Choroid plexus epithelial cell (primary cell): ENCODE data around the gene ETHE1.

Experiments
- DNase-seq: peaks from one replicate; pipeline ENCODE4 v3.0.0-alpha.2; 2010; ENCODE audit warnings: low read depth
- H3K4me3 ChIP-seq: 2 replicates; pipeline ENCODE4 v1.5.1; 2011; ENCODE audit warnings: low read depth, mild to moderate bottlenecking, control low read depth, low read length, moderate library complexity
- CTCF ChIP-seq: conservative IDR thresholded peaks from 2 replicates; pipeline ENCODE4 v1.5.1; 2011; ENCODE audit warnings: low read depth, mild to moderate bottlenecking, control low read depth, inconsistent platforms, low read length, moderate library complexity

ETHE1 gene

DNA sequence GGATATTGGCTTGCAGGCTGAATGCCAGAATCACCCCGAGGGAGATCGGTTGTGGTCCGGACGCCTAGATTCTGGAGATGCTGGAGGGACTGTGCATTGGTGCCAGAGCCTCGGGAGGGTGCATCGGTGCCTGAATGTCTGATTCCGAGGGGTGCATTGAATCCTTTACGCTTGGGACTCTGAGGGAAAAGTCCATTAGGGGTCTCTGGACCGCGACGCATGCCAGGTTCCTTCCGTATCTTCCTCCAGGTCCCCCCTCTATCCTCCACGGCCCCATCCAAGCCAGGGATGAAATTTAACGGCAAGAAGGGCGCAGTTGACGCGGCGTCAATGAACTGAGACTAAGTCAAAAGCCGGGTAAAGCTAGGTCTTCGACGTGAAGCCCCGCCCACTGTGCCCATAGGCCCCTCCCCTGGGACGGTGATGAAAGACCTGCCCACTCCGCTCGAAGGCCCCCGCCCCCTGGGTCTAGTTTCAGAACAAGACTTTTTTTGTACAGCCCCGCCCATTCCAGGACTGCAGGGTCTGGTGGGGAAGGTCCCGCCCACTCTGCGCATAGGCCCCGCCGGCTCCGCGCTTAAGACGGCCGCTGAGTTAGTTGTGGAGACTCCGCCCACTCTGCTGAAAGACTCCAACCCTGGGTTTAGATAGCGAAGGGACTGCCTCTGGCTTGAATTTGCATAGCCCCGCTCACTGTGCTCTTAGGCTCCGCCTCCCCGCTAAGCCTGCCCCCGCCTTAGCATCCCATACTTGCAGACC, 6.7 kb upstream of the ETHE1 start:
- peak overlapping the region; percentile 58 for H3K4me3 ChIP-seq
- peak; percentile 100 for DNase-seq
- no peak for TF ChIP-seq CTCF

DNA sequence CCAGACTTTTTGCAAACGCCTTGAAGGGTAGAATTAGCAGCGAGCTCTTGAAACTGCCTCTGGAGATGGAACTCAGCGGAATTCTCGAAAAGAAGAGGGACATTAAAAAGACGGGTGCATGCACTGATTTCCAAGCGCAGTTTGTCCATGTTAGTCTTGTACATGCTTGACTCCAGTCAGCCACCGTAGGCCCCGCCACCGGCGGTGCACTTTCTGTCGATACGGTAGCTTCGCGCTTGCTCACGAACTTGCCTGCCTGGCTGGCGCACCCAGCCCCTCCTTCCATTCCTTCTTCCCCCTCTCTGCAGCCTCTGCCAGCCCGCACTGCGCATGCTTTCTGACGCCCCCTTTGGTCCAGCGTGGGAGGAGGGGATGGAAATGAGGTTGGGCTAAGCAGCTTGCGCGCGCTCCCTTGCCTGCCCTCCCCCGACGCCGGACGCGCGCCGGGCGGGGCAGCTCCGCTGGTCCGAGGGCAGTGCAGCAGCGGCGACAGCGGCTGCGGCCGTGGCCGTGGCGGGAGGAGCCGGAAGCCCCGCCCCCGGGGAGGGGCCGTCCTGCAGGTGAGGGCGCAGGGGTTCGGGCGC, 6.1 kb upstream of the ETHE1 start, which contains the start of gene ZNF575:
Gene ZNF575 (plus strand): TSS at position 227 of the 584 bp plus-strand sequence. CDS start 1,235 bp downstream, outside the sequence.
- TF ChIP-seq CTCF: no peak
- peak within 1 kb of the TSS; percentile 58 for H3K4me3 ChIP-seq
- peak; percentile 95 for DNase-seq

- DNase-seq: no peak
- peak overlapping the region; percentile 58 for H3K4me3 ChIP-seq
- TF ChIP-seq CTCF: no peak
Measured at GRCh38 chr19:43532571-43532961, 5.6 kb upstream of the ETHE1 start.

DNA sequence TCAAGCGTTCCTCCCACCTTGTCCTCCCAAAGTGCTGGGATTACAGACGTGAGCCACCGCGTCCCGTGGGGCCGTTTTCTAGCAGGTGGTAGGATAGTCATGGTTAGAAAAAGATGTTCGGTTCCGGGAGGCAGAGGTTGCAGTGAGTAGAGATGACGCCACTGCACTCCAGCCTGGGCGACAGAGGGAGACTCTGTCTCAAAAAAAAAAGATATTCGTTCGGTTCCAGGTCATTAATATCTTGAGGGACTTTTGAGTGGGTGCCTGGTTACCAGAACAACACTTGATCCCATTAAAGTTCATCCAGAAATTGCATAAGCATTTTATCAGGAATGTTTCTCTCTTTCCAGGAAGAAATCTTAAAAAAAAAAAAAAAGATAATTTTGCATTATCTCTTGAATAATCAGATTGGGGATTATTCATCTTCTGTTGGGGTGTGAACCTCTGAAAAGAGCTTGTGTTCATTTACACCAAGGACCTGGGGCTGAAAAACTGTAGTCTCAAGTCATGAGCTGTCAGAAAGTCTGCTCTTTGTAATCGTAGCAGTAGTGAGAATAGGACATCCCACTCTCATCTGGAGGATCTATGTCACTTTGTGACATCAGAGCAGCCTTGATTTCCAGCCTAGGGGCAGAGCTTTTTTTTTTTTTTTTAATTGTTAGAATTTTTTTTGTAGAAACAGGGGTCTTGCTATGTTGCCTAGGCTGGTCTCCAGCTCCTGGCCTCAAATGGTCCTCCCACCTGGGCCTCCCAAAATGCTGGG, 1.0 kb upstream of the ETHE1 start:
- TF ChIP-seq CTCF: no peak
- no peak for DNase-seq
- peak overlapping the region; percentile 17 for H3K4me3 ChIP-seq

DNA sequence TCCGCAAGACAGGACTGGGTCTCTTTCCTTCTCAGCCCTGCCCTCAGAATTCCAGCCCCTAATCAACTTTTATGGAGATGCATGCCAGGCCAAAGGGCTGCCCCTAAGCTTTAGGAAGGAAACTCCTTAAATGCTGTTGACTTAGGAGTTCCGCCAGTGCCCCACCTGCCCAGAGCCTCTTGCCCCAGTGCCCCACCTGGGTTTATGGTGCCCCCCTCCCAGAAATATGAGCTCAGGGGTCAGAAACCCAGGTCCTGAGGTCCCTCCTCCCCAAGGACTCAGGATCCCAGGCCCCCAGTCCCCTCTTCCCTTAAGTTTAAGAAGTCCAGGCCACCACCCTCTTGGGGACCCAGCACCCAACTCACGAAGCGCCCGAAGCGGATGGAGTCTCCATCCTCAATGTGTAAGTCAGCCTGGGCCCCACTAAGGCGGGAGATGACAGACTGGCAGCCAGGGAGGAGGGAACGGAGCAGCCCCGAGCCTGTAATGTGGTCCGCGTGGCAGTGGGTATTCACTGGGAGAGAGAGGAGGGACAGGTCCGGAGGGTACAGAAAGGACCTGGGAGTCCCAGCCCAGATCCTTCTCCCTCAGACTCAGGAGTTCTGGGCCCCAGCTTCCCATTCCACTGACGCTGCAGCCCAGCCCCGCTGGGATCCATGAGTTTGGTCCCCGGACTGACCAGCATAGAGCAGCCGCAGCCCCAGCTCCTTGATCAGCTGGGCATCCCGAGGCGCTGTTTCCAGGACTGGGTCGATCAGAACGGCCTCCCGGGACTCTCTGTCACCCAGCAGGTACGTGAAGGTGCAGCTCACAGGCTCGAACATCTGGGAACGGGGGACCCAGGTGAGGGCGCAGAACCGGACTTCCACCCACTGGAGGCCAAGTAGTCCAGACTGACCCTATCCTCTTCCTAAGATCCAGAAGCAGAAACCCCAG, 897 bp downstream of the ETHE1 start:
- DNase-seq: no peak
- peak overlapping the region; percentile 94 for H3K4me3 ChIP-seq

More for the DNA sequence above, 897 bp downstream of the ETHE1 start:
- TF ChIP-seq CTCF: no peak
